Sigmoid colon (tissue), 7 donors: ENCODE results near the gene DDIT3. TPM values are rescaled to one million over a fixed set of nuclear protein-coding genes. Genes with fewer than 3 reads are reported as not detected.

ENCODE experiments used
- DNase-seq: peaks from one replicate; pipeline ENCODE4 v3.0.0-alpha.2; 2019
- H3K27ac ChIP-seq, 4 donors: fragments of 200-600 bp; sonication (generic); one replicate each; pipeline ENCODE4 v1.5.1; 2016 to 2019; ENCODE audit warnings: mild to moderate bottlenecking in 1 of 4
- H3K27me3 ChIP-seq, 3 donors: fragments of 200-600 bp; sonication (generic); one replicate each; pipeline ENCODE4 v1.5.1; 2019; ENCODE audit warnings: mild to moderate bottlenecking in 1 of 3
- H3K36me3 ChIP-seq, 4 donors: fragments of 200-600 bp; sonication (generic); one replicate each; pipeline ENCODE4 v1.5.1; 2016 to 2019
- H3K4me1 ChIP-seq, 4 donors: fragments of 200-600 bp; sonication (generic); one replicate each; pipeline ENCODE4 v1.5.1; 2017 to 2019
- H3K4me3 ChIP-seq, 4 donors: fragments of 200-600 bp; sonication (generic); one replicate each; pipeline ENCODE4 v1.5.1; 2017 to 2019; ENCODE audit warnings: mild to moderate bottlenecking in 2 of 4, moderate library complexity in 1 of 4
- H3K9me3 ChIP-seq, 4 donors: fragments of 200-600 bp in 3 of 4; sonication (generic) in 3 of 4; one replicate each; pipeline versions ENCODE4 v1.5.1 to v1.6.1; 2013 to 2019
- CTCF ChIP-seq, 4 experiments: fragments of 450-650 bp in 3 of 4; fragments of 200-600 bp in 1 of 4; IDR thresholded peaks; one replicate each; pipeline ENCODE4 v1.5.1; 2016 to 2019; ENCODE audit warnings: antibody characterized with exemption in 4 of 4, mild to moderate bottlenecking in 3 of 4, moderate library complexity in 2 of 4
- EP300 ChIP-seq, 4 donors: sonication (generic); formaldehyde crosslinking; IDR thresholded peaks; one replicate each; pipeline ENCODE4 v1.6.1; 2017; ENCODE audit warnings: antibody characterized with exemption in 4 of 4
- POLR2A ChIP-seq, 2 donors: fragments of 450-650 bp; IDR thresholded peaks; one replicate each; pipeline ENCODE4 v1.6.1; 2016; ENCODE audit warnings: antibody characterized with exemption in 2 of 2, mild to moderate bottlenecking in 2 of 2, moderate library complexity in 2 of 2
- POLR2AphosphoS5 ChIP-seq, 4 donors: sonication (generic); formaldehyde crosslinking; IDR thresholded peaks; one replicate each; pipeline ENCODE4 v1.6.1; 2017; ENCODE audit warnings: antibody characterized with exemption in 4 of 4
- WGBS, 2 donors: extraction: QIAGEN DNeasy Blood & Tissue Kit; methylation state at CpG; one replicate each; pipeline ENCODE4 v1.1.7; 2013; 5-methylcytosine and 5-hydroxymethylcytosine counted together
- intact Hi-C: fragments of 100-400 bp; cut with DNase I; formaldehyde crosslinking; loops from one replicate; pipeline ENCODE4 v1.15.1; 2023
- polyA plus RNA-seq, 3 donors: library from polyadenylated mRNA; stranded (reverse); fragments of 200-250 nt; gene quantifications; one replicate each; pipeline ENCODE4 v1.2.3, GENCODE V29; 2013
- total RNA-seq, 4 donors: library from RNA; depleted of rRNA; stranded (reverse); fragments of >200 nt; gene quantifications; one replicate each; pipeline ENCODE4 v1.1.0, GENCODE V29; 2016
- donor health status: healthy with polysubstance abuse.
- donor health status: Bipolar disorder and iron deficiency.
- donor health status: healthy.

DDIT3 gene
- total and polyA plus RNA-seq, 7 donors, result 30.7 to 52.9 (median 43.3) TPM

- intact Hi-C loops, result loop anchor here (5.0 kb wide), 1 partner anchor 34 kb away; the partner anchor contains the start of genes DDIT3 and MBD6
- Histone ChIP-seq H3K4me1 (peaks cover 0 to 22% (median 13%) of the 10 kb centered on the region in 4 donors), H3K4me3 (peak overlapping the region; percentile 80 to 97 (median 92)), H3K9me3 (no peaks in the 10 kb centered on the region), H3K36me3 (peaks cover 19 to 40% (median 22%) of the 10 kb centered on the region in 4 donors), H3K27me3 (no peaks in the 10 kb centered on the region), H3K27ac (peak overlapping the region; percentile 81 to 87 (median 86))
- 28 to 35% methylated on average over 11 of the region's 11 CpGs for WGBS, 2 donors
- DNase-seq, result no peak
- TF ChIP-seq EP300 (IDR thresholded peaks at IDR 0.05) (no peak), POLR2A (IDR thresholded peaks at IDR 0.05) (no peak), CTCF (IDR thresholded peaks at IDR 0.05) (no peak), POLR2AphosphoS5 (IDR thresholded peaks at IDR 0.05) (no peak)
Observed at GRCh38 chr12:57488402-57489156, 31.7 kb downstream of the DDIT3 start.

GRCh38 chr12:57487597-57488401, 32.5 kb downstream of the DDIT3 start, which contains the start of gene MARS1:
MARS1 (plus strand) TSS chr12:57488068; CDS start chr12:57488091, 23 bp downstream.
- TF ChIP-seq POLR2A (IDR thresholded peaks at IDR 0.05), result peak; percentile 47 to 65
- TF ChIP-seq CTCF (IDR thresholded peaks at IDR 0.05), result no peak
- TF ChIP-seq POLR2AphosphoS5 (IDR thresholded peaks at IDR 0.05), result peak; percentile 76 to 93 (median 88)
- peak in 1 of 4 donors; percentile 83 for TF ChIP-seq EP300 (IDR thresholded peaks at IDR 0.05)
- peak; percentile 98 for DNase-seq
- Histone ChIP-seq H3K4me1 (peaks cover 0 to 22% (median 13%) of the 10 kb centered on the region in 4 donors), H3K9me3 (no peaks in the 10 kb centered on the region), H3K36me3 (peaks cover 19 to 38% (median 22%) of the 10 kb centered on the region in 4 donors), H3K4me3 (peak within 1 kb of the TSS; percentile 80 to 97 (median 92)), H3K27ac (peak within 1 kb of the TSS; percentile 81 to 87 (median 86)), H3K27me3 (no peaks in the 10 kb centered on the region)
- WGBS, 2 donors, result 5 to 9% methylated on average over 47 of the region's 47 CpGs
- intact Hi-C loops, result loop anchor here (2.0 to 5.0 kb wide), 2 partner anchors 25 to 35 kb away; partner anchors contain the start of genes DDIT3 and MBD6

- intact Hi-C loops, result loop anchor here (2.0 to 5.0 kb wide), 2 partner anchors 24 to 35 kb away; partner anchors contain the start of genes DDIT3 and MBD6
- H3K27me3 ChIP-seq, result no peaks in the 10 kb centered on the region
- H3K36me3 ChIP-seq, result peaks cover 19 to 31% (median 22%) of the 10 kb centered on the region in 4 donors
- 81 to 90% methylated on average over 27 of the region's 27 CpGs for WGBS, 2 donors
- peak overlapping the region in 3 of 4 donors; percentile 81 to 87 (median 87) for H3K27ac ChIP-seq
- H3K9me3 ChIP-seq, result no peaks in the 10 kb centered on the region
- peak overlapping the region; percentile 80 to 97 (median 92) for H3K4me3 ChIP-seq
- TF ChIP-seq CTCF (IDR thresholded peaks at IDR 0.05), result no peak
- no peak for TF ChIP-seq POLR2A (IDR thresholded peaks at IDR 0.05)
- TF ChIP-seq POLR2AphosphoS5 (IDR thresholded peaks at IDR 0.05), result no peak
- TF ChIP-seq EP300 (IDR thresholded peaks at IDR 0.05), result no peak
- no peak for DNase-seq
- H3K4me1 ChIP-seq, result peaks cover 0 to 22% (median 13%) of the 10 kb centered on the region in 4 donors
Observed at GRCh38 chr12:57487055-57487596, 33.2 kb downstream of the DDIT3 start.

GRCh38 chr12:57485695-57486094, 34.6 kb downstream of the DDIT3 start:
- Histone ChIP-seq H3K4me3 (no peak overlapping the region), H3K27ac (no peak overlapping the region), H3K9me3 (no peaks in the 10 kb centered on the region), H3K4me1 (peaks cover 0 to 22% (median 13%) of the 10 kb centered on the region in 4 donors), H3K36me3 (peaks cover 6 to 17% (median 12%) of the 10 kb centered on the region in 4 donors), H3K27me3 (peaks cover 0 to 7% (median 0%) of the 10 kb centered on the region in 3 donors)
- TF ChIP-seq EP300 (IDR thresholded peaks at IDR 0.05), result no peak
- no peak for TF ChIP-seq POLR2AphosphoS5 (IDR thresholded peaks at IDR 0.05)
- no peak for TF ChIP-seq POLR2A (IDR thresholded peaks at IDR 0.05)
- no peak for TF ChIP-seq CTCF (IDR thresholded peaks at IDR 0.05)
- intact Hi-C loops, result loop anchor here (2.0 to 5.0 kb wide), 2 partner anchors 23 to 37 kb away; partner anchors contain the start of genes DDIT3 and MBD6
- no peak for DNase-seq
